Effector memory CD8-positive, alpha-beta T cell (primary cell): Measurements from ENCODE around the gene NTM.

Experiments
- ATAC-seq: fragments of 150-1000 bp; cut with Tn5 transposase; replicated peaks from 2 replicates; pipeline ENCODE4 v1.10.0; 2021; ENCODE audit warnings: mild to moderate bottlenecking, moderate library complexity
- DNase-seq, 3 experiments: peaks; one replicate each; pipeline ENCODE4 v3.0.0; 2021
- H3K27ac Mint-ChIP-seq, 2 donors: one replicate each; pipeline ENCODE4 v1.8.0; 2022; ENCODE audit warnings: mild to moderate bottlenecking in 2 of 2, mixed read lengths in 2 of 2, moderate library complexity in 2 of 2
- H3K27me3 Mint-ChIP-seq, 2 donors: one replicate each; pipeline ENCODE4 v1.8.0; 2022; ENCODE audit warnings: mixed read lengths in 2 of 2
- H3K36me3 Mint-ChIP-seq: one replicate; pipeline ENCODE4 v1.8.0; 2022; ENCODE audit warnings: mild to moderate bottlenecking, moderate library complexity, mixed read lengths; ENCODE audit not compliant: insufficient read depth
- H3K4me1 Mint-ChIP-seq, 2 donors: one replicate each; pipeline ENCODE4 v1.8.0; 2022; ENCODE audit warnings: low read depth in 2 of 2, mixed read lengths in 2 of 2
- H3K4me3 Mint-ChIP-seq, 2 donors: one replicate each; pipeline ENCODE4 v1.8.0; 2022; ENCODE audit warnings: mild to moderate bottlenecking in 2 of 2, mixed read lengths in 2 of 2, moderate library complexity in 2 of 2
- H3K9me3 Mint-ChIP-seq, 2 donors: one replicate each; pipeline ENCODE4 v1.8.0; 2022; ENCODE audit warnings: mixed read lengths in 2 of 2

The NTM gene

DNA sequence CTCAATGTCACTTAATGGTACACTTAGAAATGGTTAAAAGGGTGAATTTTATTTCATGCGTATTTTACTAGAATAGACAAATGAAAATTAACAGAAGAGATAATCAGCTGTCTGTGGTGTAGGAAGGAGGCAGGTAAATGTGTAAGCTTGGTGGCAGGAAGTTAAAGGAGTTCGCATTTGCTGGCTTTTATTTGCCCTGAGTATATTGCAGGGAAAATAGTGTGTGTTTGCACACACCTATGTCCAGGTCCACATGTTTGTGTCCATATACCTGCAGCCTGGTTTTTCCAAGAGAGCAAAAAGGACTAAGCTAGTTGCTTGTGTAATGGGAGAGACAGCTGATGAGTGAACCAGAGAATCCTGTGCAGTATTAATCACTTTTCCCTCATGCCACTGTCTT, 16.0 kb downstream of the NTM start:
- Mint-ChIP-seq H3K4me3 (no peak overlapping the region), H3K27ac (no peak overlapping the region), H3K36me3 (no peaks in the 10 kb centered on the region), H3K4me1 (no peaks in the 10 kb centered on the region), H3K9me3 (peaks cover 0 to 6% of the 10 kb centered on the region in 2 donors), H3K27me3 (no peaks in the 10 kb centered on the region)
- DNase-seq (no peak), ATAC-seq (no peak)

DNA sequence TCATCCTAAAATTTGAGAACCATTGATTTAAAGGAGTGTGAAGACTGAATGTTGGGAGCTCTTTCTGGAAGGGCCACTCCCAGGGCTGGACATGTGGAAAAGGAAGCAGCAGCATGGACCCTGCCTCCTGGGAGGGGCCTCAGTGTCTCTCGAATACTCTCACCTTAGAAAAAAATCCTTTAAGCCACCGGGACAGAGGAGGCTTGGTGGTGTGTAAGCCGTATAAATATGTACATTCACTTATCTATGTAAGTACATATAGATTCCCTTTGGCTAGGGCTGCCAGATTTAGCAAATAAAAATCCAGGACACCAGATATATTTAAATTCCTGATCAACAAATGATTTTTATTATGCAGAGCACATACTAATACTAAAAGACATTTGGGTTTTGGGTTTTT, 17.6 kb downstream of the NTM start:
- no peak overlapping the region for H3K27ac Mint-ChIP-seq
- ATAC-seq (no peak), DNase-seq (no peak)
- H3K4me1 Mint-ChIP-seq = no peaks in the 10 kb centered on the region
- no peaks in the 10 kb centered on the region for H3K36me3 Mint-ChIP-seq
- no peak overlapping the region for H3K4me3 Mint-ChIP-seq
- peaks cover 0 to 7% of the 10 kb centered on the region in 2 donors for H3K9me3 Mint-ChIP-seq
- H3K27me3 Mint-ChIP-seq = no peaks in the 10 kb centered on the region

DNA sequence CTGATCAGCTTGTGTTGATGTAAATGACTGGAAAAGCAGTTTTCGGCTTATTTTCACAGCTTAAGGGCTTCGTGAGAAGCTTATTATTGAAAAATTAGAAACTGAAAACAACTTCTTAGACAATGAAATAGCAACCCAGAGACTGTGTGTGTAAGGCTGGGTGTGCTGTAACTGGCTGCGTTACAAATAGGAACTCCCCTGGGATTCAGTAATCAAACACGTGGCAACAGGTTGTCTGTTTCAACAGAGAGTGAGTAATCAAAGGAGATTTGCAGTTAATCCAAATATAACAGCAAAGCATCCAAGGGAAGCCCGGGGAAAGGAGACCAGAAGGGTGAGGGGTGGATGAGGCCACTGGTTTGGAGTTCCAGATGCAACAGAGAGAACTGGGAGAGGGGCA, 19.2 kb downstream of the NTM start:
- DNase-seq (no peak), ATAC-seq (no peak)
- H3K27me3 Mint-ChIP-seq = no peaks in the 10 kb centered on the region
- no peaks in the 10 kb centered on the region for H3K36me3 Mint-ChIP-seq
- H3K9me3 Mint-ChIP-seq = peaks cover 0 to 8% of the 10 kb centered on the region in 2 donors
- H3K4me1 Mint-ChIP-seq = no peaks in the 10 kb centered on the region
- H3K4me3 Mint-ChIP-seq = no peak overlapping the region
- H3K27ac Mint-ChIP-seq = no peak overlapping the region

DNA sequence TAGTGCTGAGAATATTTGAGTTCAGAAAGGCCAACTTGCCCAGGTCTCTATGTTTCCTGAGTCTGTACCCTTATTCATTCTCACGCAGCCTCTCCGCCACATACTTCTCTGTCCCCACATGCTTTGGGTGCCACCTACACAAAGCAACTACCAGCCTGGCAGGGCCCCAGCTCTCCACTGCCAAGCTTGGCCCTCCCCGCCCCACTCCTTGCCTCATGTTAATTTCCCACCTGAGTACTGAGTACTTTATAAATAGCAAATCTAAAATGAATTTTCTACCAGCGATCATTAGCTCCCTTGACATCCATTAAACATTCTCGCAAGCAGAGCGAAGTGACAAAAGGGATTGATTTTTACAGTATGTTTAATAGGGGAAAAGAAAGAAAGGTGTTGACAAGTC, 20.8 kb downstream of the NTM start:
- H3K27ac Mint-ChIP-seq = no peak overlapping the region
- H3K36me3 Mint-ChIP-seq = no peaks in the 10 kb centered on the region
- DNase-seq (no peak), ATAC-seq (no peak)
- no peak overlapping the region for H3K4me3 Mint-ChIP-seq
- H3K4me1 Mint-ChIP-seq = no peaks in the 10 kb centered on the region
- no peaks in the 10 kb centered on the region for H3K27me3 Mint-ChIP-seq
- H3K9me3 Mint-ChIP-seq = peaks cover 0 to 11% of the 10 kb centered on the region in 2 donors

- no peaks in the 10 kb centered on the region for H3K36me3 Mint-ChIP-seq
- H3K4me3 Mint-ChIP-seq = no peak overlapping the region
- no peaks in the 10 kb centered on the region for H3K27me3 Mint-ChIP-seq
- H3K9me3 Mint-ChIP-seq = peaks cover 0 to 11% of the 10 kb centered on the region in 2 donors
- DNase-seq (no peak), ATAC-seq (no peak)
- no peaks in the 10 kb centered on the region for H3K4me1 Mint-ChIP-seq
- H3K27ac Mint-ChIP-seq = no peak overlapping the region
Observed at GRCh38 chr11:131392528-131393255, 22.3 kb downstream of the NTM start.

DNA sequence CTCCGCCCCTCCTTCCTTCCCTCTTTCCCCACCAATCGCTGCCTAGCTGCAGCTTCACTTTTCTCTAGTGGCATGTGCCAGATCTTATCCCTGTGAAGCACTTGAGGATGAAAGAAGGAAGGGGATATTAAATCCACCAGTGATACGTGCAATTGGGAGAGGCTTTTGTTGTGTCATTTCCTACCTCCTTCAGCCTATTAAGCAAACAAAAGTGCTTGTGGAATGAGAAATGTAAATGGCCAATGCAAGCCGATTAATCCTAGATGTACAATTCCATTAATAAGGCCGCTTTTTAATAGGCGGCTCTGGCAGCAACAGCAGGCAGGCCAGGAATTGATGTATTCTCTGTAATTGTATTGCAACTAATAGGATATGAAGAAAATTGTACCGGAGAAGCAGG, 23.3 kb downstream of the NTM start:
- H3K4me3 Mint-ChIP-seq = no peak overlapping the region
- H3K27me3 Mint-ChIP-seq = no peaks in the 10 kb centered on the region
- no peaks in the 10 kb centered on the region for H3K36me3 Mint-ChIP-seq
- ATAC-seq = no peak
- H3K27ac Mint-ChIP-seq = no peak overlapping the region
- DNase-seq = no peak
- peaks cover 0 to 11% of the 10 kb centered on the region in 2 donors for H3K9me3 Mint-ChIP-seq
- no peaks in the 10 kb centered on the region for H3K4me1 Mint-ChIP-seq

DNA sequence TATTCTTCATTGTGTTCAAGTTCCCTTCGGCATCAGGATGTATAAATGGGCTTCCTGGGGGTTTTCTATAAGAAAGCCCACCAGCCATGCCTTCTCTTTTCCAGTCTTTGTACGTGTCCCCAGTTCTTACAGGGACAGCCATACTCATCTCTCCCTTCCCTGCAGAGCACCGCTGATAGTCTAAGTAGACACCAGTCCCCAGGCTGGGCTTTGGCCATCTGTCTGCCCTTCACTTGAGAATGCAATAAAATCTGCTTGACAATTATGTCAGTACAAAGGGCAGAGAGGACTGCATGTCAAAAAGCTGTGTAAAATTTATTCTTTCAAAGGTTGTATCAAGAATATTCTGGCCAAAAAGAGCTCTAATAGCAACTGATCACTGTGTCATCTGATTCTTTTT, 27.3 kb downstream of the NTM start:
- H3K4me3 Mint-ChIP-seq = no peak overlapping the region
- no peak overlapping the region for H3K27ac Mint-ChIP-seq
- H3K27me3 Mint-ChIP-seq = no peaks in the 10 kb centered on the region
- peaks cover 0 to 4% of the 10 kb centered on the region in 2 donors for H3K9me3 Mint-ChIP-seq
- ATAC-seq (no peak), DNase-seq (no peak)
- H3K4me1 Mint-ChIP-seq = no peaks in the 10 kb centered on the region
- H3K36me3 Mint-ChIP-seq = no peaks in the 10 kb centered on the region

DNA sequence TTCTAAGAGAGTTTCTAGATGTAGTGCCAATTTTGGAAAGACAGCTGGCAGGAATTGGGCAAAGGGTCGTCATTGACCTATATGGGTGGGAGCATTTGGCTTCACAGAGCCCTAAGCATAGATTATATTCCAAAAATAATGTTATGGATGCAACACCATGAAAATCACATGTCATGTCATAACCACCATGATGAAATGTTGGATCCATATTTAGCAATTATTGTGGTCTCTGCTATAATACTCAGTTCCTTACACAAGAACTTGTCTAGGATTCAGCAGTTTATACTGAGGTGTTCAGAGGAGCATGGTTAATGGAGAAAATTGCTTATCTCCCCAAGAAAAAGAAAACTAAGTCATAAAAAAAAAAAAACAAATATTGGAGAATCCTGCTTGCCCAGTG, 31.6 kb downstream of the NTM start:
- no peaks in the 10 kb centered on the region for H3K36me3 Mint-ChIP-seq
- no peaks in the 10 kb centered on the region for H3K4me1 Mint-ChIP-seq
- H3K4me3 Mint-ChIP-seq = no peak overlapping the region
- peaks cover 0 to under 1% of the 10 kb centered on the region in 2 donors for H3K9me3 Mint-ChIP-seq
- ATAC-seq (no peak), DNase-seq (no peak)
- no peaks in the 10 kb centered on the region for H3K27me3 Mint-ChIP-seq
- no peak overlapping the region for H3K27ac Mint-ChIP-seq

- ATAC-seq (no peak), DNase-seq (no peak)
- Mint-ChIP-seq H3K4me1 (no peaks in the 10 kb centered on the region), H3K27me3 (no peaks in the 10 kb centered on the region), H3K27ac (no peak overlapping the region), H3K36me3 (no peaks in the 10 kb centered on the region), H3K9me3 (peaks cover 1 to 6% of the 10 kb centered on the region in 2 donors), H3K4me3 (no peak overlapping the region)
Observed at GRCh38 chr11:131404010-131404409, 33.6 kb downstream of the NTM start.

DNA sequence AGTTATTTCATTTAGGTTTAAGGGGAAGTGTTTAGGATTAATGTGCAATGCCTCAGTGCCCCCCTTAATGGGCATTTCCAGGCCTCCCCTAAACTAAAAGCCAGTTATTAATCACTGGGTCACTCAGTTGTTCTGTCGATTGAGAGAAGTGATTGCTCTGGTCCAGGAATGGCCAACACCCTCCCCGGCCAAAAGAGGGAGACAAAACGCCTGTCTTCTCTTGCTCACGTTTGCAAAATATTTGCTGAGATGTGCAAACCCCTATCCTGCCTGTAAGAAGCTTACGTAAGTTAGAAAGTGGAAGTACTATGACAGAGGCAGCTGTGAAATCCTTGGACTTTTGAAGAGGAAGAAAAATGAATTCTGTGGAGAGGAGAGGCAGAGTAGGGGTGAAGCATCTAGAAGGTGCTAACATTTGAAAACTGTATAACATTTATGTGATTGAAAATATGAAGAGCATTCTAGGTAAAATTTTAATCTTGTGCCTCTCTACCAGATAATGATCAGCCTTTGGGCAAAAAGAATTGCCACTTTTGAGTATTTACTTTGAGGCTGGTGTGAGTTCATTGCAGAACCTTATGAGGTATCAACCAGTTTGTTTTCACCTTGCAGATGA, 37.7 kb downstream of the NTM start:
- no peaks in the 10 kb centered on the region for H3K27me3 Mint-ChIP-seq
- no peak overlapping the region for H3K4me3 Mint-ChIP-seq
- DNase-seq (no peak), ATAC-seq (no peak)
- no peaks in the 10 kb centered on the region for H3K4me1 Mint-ChIP-seq
- no peaks in the 10 kb centered on the region for H3K36me3 Mint-ChIP-seq
- H3K27ac Mint-ChIP-seq = no peak overlapping the region
- peaks cover 6 to 12% of the 10 kb centered on the region in 2 donors for H3K9me3 Mint-ChIP-seq

GRCh38 chr11:131409345-131409744, 38.9 kb downstream of the NTM start:
- DNase-seq (no peak), ATAC-seq (no peak)
- Mint-ChIP-seq H3K36me3 (no peaks in the 10 kb centered on the region), H3K27me3 (no peaks in the 10 kb centered on the region), H3K4me1 (no peaks in the 10 kb centered on the region), H3K4me3 (no peak overlapping the region), H3K27ac (no peak overlapping the region), H3K9me3 (peaks cover 6 to 12% of the 10 kb centered on the region in 2 donors)

- DNase-seq = no peak
- no peaks in the 10 kb centered on the region for H3K4me1 Mint-ChIP-seq
- H3K27me3 Mint-ChIP-seq = no peaks in the 10 kb centered on the region
Observed at GRCh38 chr11:131411636-131412035, 41.2 kb downstream of the NTM start.

DNA sequence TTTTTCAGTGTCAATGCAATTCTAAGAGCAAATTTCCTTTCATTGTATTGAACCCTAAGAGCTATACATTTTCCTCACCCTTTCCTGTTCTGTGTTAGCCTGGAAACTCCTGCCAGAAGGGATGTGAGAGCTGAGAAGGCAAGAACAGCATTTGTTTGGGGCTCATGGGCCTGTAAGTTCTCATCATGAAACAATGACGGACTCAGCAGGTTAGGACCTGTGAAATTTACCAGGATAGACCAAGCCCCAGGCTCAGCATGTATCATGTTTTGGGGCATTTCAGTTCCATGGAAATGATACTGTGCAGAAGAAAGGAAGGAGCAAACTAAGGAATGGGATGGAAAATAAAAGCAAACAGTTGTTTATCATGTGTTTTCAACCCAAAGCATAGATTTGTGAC, 41.6 kb downstream of the NTM start:
- DNase-seq (no peak), ATAC-seq (no peak)
- peaks cover 6 to 11% of the 10 kb centered on the region in 2 donors for H3K9me3 Mint-ChIP-seq
- no peaks in the 10 kb centered on the region for H3K4me1 Mint-ChIP-seq
- H3K27me3 Mint-ChIP-seq = no peaks in the 10 kb centered on the region
- H3K36me3 Mint-ChIP-seq = no peaks in the 10 kb centered on the region
- no peak overlapping the region for H3K4me3 Mint-ChIP-seq
- H3K27ac Mint-ChIP-seq = no peak overlapping the region

More at GRCh38 chr11:131411636-131412035, 41.2 kb downstream of the NTM start:
- H3K27ac Mint-ChIP-seq = no peak overlapping the region
- peaks cover 6 to 12% of the 10 kb centered on the region in 2 donors for H3K9me3 Mint-ChIP-seq
- ATAC-seq = no peak
- H3K4me3 Mint-ChIP-seq = no peak overlapping the region
- H3K36me3 Mint-ChIP-seq = no peaks in the 10 kb centered on the region

GRCh38 chr11:131413217-131413616, 42.8 kb downstream of the NTM start:
- ATAC-seq = no peak
- Mint-ChIP-seq H3K27me3 (no peaks in the 10 kb centered on the region), H3K9me3 (peaks cover 4 to 6% of the 10 kb centered on the region in 2 donors), H3K36me3 (no peaks in the 10 kb centered on the region), H3K27ac (no peak overlapping the region), H3K4me3 (no peak overlapping the region), H3K4me1 (no peaks in the 10 kb centered on the region)
- no peak for DNase-seq
